HG03354 (cell line): ENCODE measurements around the gene ELL2.

Experiments
- ATAC-seq: cut with Tn5 transposase; IDR thresholded peaks from one replicate; pipeline ENCODE4 v1.9.1; 2021; ENCODE audit warnings: mild to moderate bottlenecking; ENCODE audit not compliant: unreplicated experiment, poor library complexity, severe bottlenecking

Gene ELL2

DNA sequence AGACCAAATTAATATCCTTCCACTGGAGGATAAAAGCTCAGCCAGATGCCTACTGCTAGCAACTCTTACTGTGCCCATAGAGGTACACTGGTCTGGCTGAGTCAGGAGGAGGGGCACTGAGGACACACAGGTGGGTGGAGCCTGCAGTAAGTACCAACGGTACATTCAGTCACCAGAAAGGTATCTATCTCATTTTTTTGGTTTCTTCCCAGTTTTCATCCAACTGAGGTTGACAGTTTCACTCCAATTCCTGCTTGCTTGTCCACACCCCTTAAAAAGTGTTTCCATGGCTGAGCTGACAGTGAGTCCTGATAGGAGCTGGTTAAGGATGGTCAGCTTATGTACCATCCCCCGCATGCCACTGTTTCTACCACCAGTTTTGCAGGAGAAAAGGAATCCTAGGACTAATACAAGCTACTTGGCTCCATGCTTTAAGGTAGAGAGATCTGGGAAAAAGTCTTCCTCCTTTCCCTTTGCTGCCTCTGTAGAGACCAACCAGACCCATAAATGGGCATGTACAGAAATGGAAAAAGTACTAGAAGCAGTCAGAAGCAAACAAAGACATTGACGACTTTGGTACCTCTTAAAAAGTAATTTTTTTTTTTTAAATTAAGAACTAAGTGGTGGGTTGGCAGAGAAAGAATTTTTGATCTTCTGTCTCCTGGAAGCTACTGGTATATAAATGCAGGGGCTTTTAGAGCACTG is 3.2 kb downstream of the ELL2 start:
- no peak for ATAC-seq

DNA sequence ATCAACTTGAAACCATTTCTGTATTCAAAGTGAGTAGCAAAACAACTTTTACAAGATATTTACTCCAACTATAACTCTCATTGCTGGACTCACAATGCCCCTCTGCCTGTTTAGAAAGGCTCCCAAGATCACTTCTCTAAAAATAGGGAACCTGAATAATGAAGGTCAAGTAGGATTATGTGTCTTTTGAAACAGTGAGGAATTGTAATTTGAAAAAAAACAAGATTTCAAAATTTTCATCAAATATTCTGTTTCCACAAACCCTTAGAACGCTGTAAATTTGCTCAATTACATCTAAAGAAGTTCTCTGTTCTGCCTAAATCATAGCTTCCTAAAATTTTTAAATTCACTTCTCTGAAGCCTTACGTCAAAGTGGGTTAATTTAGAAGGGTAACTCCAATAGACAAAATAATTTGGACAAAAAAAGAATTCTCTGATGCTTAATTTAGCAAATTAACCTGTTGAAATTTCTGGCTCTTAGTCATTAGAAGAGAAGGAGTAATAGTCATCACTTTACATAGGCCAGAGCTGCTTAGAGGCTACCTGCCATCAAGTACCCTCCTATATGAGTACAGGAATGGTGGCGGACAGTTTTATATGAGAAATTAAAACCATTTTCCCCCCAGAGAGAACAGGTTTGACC is 4.0 kb downstream of the ELL2 start:
- no peak for ATAC-seq

DNA sequence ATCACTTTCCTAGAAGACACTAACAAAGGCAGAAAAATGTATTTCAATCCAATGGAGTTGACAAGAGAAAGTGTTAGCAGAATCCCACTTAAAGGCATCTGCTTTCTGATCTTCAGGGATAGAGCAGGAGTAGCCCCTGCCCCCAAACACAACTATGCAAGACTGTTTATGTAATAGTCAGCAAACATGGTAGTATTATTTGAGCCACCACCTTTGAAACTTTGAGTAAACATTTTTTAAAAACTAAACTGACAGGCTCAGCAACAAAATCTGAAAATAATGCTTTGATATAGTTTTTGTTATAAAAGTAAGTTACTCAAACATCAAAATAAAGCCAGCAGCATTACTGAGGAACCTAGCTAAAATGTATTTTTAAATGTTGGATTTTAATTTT is 4.8 kb downstream of the ELL2 start:
- ATAC-seq: no peak

DNA sequence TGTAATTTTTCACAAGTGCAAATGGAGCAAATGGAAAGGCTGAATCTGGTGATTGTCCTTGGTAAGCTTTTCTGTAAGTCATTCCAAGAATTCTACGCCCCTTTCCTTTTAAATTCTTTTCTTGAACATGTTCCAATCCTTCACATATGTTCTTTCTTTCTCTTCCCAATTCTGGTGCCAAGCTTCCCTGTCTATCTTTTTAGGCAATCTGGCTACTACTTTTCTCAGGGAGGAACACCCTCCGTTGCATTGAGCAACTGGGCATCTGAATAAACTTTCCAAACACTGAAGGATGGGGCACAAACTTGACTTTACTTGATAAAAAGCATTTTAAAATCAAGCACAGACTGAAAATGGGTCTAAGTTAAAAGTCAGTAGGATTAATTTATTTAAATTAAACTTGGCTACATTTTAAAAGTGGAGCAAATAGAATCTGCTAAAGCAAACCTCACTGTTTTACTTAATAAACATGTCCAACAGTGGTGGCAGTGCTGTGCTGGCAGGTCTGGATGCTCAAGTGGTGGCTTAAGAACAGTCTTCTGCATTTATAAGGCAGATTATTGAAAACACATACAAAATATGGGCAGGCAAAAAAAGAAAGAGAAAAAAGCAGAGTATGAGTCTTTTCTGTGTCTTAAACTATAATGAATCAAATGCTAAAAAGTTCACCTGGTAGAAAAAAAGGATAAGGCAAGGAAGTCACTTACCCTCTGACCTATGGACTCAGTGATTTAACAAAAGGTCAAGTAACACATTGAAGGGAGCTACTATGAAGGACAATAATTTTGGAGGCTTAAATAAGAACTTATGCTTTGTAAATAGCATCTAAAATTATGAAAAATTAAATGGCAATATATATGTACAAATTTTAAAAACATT is 5.4 kb downstream of the ELL2 start:
- ATAC-seq: no peak

DNA sequence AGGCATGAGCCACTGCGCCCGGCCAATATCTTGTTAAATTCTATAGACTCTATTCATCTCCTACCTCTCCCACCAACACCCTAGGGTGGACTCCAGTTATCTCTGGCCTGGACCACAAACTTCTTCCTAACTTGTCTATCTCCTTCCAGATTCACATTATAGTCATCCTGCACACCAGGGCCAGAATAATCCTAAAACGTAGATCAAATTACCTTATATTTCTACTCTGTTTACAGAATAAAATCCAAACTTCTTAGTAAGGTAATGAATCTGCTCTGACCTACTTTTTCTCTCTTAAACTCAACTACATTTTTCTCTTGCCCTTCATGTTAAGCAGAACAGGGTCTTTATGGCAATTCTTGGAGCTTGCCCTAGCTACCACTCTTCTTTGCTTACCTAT is 6.9 kb downstream of the ELL2 start:
- ATAC-seq: no peak

DNA sequence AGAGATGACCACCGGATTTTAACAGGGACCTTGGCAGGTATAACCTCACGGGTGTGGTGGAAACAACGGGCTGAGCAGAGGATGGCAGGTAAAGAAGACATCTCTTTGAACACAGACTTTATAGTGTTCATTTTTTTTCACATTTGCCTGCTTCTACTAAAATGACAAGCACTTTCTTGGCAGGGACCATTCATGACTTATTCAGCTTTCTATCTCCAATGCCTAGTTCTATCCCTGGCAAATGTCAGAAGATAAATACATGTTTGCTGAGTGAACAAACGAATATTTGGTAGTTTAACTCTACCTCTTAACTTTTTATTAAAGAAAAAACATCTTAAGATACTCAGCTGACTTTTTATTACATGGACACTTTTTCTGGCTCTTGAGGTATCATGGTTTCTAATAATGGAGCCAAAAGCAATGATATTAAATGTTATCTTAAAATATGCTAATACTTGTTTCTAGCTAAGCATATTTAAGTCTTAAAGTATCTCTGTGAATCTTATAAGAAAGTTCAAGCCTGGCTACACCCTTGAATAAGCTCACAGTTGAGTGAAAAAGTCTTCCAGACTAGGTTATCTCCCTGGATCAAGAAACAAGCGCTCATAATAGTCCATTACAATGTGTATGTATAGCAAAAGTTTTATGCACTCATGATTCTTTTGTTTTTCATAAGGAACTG is 8.5 kb downstream of the ELL2 start:
- no peak for ATAC-seq

DNA sequence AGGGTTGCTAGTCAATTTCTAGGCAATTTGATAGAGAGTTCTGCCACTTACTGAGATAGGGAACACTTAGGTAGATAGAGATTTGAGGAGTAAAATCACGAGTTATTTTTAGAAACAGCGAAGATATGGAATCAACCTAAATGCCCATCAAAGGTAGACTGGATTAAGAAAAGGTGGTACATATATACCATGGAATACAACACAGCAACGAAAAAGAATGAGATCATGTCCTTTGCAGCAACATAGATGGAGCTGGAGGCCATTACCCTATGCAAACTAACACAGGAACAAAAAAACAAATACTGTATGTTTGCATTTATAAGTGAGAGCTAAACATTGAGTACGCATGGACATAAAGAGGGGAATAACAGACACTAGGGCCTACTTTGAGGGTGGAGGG is 9.7 kb downstream of the ELL2 start:
- no peak for ATAC-seq

DNA sequence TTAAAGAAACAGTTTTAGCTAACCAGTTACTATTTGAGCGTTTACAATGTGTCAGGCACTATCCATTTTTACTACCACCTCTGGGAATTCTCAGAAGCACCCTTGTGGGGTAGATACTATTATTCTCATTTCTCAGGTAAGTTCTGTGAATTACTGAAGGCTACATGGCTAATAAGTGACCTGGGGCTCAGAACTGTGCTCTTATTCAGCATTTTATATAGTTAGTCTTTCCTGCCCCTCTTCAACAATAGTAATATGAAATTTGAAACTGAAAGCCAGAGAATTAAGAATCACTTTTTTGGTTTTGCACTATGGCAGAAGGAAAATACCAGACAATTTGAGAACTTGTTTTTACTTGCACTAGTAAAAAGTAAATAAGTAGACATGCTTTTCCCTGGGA is 11.8 kb downstream of the ELL2 start:
- ATAC-seq: peak; percentile 58

DNA sequence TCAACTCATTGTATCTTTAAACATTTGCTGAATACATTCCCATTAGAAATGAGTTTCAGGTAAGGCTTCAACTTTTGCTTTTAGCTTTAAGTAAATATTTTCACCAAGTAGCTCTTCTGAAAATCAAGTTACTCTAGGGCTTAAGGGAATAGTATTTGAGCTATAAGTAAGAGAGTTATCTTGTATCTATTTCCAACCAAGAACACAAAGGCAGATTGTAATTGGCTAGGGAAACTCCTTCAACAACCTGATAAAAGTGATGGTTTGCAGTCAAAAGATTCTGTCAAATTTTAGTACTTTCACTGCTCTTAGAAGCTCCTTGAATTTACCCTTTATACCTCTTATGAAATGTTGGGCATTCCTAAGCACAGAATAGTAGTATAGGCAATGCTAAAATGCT is 13.0 kb downstream of the ELL2 start:
- ATAC-seq: no peak

DNA sequence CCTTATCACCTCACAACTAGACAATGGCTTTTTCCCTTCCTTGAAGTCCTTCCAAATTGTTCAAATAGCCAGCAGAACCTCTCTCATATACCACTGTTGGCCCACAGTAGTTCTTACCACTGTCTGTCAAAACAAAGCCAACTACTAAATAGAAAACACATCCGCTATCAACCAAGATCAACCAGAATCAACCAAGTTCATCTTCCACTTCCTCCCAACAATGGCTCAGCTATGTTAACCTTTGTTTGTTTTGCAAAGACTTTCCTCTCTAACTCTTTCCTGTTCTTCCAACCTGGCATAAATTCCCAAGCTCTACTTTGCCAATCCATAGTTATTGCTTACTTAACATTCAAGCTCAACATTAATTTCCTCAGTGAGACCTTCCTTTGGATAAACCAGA is 15.2 kb downstream of the ELL2 start:
- ATAC-seq: no peak

DNA sequence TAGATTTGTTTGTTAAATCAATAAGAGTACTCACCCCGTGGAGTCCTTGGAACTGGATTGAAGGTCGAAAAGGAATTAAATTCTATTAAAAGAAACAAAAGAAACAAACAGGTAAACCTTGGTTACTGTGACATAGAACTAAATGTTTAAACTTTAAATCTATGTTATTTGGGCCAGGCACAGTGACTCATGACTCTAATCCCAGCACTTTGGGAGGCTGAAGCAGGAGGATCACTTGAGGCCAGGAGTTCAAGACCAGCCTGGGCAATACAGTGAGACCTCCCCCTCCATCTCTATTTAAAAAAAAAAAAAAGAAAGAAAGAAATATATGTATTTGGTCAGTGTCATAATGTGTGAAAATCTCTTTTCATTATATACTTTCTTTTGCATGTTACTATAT is 18.7 kb downstream of the ELL2 start:
- no peak for ATAC-seq

DNA sequence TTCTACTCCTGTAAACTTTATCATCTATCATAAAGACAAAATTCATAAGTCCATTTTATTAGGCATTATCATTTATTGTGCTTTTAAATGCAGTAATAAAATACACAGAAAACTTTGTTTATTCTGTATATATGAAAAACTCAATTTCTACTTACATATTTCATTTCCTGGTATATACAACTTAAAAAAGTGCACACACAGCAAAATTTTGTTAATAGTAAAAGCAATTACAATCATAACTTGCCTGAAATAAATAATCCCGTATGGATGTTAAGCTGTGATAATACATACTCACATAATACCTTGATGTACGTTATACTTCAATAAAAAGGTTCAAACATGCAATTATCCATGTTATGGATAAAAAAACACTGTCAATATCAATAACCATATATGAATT is 19.2 kb downstream of the ELL2 start:
- ATAC-seq: no peak

DNA sequence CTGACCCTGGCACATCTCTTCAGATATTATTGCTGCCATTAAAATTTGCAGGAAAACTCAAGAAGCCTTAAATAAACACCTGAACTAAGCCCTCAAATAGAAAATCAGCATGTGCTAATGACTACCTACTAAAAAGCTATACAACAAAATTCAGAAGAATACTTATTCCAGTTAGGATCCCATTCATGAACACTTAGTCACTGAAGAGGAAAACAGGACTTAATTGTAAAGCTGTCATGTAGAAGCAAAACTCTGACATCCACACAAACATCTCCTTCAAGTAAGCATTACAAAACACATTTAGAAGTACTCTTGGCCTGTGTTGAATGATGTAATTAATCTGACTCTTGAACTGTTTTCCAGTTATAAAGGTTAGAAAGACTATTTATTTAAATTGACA is 19.9 kb downstream of the ELL2 start:
- ATAC-seq: no peak

DNA sequence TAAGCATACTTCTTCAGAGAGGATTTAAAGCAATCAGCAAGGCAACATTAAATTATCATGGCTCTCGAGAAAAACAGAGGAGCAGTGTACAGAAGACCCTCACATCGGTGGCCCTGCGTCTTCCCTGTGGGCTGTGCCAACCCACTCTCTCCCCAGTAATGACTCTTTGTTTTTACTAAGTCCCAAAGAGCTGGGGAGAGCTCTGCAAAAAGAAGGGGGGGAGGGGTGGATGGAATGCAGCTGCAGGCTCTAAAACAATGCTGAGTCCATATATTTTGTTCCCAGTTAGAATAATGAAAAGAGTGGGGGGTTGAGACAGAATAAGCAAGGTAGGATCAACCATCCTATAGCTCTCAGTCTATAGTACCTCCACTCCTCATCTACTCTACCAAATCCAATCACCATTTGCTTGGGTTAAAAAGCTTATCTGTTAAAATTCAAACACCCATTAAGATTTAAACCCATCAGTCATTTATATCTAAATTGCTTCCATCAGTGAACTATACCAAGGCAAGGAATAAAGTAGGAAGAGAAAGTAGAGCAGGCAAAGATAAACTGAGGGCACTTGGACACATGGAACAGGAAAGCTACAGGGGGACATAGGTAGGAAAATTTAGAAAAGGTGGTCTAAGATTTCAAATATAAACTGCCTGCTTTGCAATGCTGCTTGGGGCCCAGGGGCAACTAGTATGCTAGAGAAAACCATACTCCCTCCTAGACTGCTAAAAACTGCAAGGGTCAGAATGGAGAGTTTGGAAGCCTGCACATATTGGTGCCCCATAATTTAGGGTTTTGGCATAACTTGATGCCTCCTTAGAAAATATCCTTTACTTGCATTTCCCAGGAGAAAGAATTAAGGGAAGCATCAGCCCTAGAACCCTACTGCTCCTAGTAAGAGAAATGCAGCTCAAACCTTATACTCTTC is 20.6 kb downstream of the ELL2 start:
- ATAC-seq: no peak

DNA sequence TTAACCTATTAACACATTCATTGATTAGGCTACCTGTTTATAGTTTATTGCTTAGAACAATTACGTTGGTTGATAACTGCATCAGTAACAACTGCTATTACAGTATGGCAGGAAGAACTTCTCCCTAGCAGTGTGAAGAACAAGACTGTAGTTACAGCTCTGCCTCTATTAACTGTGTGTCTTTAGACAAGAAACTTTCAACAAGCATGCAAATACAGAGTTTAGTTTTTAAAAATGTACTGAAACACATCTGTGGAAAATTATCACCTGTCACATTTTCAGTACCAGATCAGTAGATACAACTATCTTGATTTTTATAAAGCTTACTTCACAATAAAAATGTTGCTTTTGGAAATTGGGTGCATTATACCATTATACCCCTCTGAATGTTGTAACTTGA is 22.2 kb downstream of the ELL2 start:
- peak; percentile 73 for ATAC-seq

DNA sequence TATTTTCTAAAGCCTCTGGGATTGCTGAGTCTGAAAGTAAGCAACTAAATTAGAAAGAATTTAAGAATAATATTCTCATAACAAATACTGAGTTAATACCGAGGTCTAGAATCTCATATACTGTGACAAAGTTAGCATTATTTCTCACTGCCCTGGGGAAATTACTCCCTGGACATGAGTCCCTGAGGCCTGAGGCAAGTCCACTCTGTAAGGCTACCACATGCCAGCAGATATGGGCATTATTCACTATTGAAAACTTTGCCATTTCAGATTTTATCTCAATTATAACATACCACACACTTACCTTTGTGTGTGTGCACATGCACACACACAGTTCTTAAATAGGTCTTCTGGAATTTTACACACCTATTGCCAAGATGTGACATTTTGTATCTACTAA is 22.9 kb downstream of the ELL2 start:
- ATAC-seq: no peak

DNA sequence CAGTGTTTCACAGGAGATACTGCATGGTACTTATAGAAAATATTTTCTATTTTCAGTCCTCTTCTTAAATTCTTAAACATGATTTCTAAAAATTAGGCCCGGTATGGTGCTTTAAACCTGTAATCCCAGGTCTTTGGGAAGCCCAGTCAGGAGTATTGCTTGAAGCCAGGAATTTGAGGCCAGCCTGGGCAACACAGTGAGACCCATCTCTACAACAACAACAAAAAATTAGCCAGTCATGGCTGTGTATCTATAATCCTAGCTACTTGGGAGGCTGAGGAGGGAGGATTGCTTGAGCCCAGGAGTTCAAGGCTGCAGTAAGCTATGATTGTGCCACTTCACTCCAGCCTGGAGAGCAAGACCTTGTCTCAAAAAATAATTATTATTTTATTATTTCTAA is 23.3 kb downstream of the ELL2 start:
- no peak for ATAC-seq

DNA sequence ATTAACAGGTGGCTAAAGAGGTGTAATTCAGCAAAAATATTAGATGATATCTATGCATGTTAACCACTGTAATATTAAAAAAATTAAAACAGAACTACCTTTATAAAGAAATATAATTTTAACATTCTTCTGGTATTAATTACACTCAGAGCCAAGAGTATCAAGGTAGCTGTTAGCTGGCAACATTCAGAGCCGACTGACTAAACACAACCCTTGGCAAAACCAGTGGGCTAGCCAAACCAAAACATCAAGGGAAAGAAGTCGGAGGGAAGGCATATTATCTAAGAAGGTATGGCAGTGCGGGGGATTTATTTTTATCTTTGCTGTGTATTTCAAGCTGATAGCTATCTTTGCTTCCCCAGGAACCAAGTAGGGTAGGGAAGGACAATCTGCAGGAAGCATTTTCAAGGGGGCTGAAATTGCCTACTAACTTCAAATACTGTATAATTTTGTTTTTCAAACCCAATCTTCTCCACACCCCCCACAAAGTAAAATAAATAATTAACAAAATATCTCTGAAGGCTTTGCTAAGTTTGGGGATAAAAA is 24.0 kb downstream of the ELL2 start:
- ATAC-seq: no peak

DNA sequence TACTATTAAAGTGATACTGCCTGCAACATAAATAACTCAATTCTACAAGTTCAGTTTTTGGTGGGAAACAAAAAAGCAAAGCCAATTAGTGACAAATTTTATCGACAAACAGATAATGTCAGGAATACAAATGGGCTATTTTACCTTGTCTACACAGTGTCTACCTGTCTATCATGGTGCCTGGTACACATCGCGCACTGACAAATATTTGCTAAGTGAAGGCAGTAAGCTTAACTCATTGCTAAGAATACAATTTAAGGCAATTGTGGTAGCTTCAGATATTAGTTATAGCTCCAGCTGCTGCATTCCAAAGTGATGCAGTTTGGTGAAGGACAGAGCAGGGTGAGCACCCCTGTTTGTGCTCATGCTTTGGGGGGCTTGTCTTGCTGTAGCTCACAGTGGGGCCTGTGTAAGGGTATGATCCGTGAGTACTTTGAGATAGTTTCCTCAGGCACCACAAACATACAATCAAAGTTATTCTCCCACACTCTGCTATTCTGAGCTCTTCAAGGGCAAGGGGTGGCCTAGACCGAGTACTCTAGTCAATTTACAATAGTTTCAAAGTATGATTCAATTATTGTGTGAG is 24.7 kb downstream of the ELL2 start:
- ATAC-seq: no peak
